ENCODE data around the gene PRICKLE4.
A peak's percentile ranks its signal among the peaks of the same experiment; 100 is the strongest.

The PRICKLE4 gene

DNA sequence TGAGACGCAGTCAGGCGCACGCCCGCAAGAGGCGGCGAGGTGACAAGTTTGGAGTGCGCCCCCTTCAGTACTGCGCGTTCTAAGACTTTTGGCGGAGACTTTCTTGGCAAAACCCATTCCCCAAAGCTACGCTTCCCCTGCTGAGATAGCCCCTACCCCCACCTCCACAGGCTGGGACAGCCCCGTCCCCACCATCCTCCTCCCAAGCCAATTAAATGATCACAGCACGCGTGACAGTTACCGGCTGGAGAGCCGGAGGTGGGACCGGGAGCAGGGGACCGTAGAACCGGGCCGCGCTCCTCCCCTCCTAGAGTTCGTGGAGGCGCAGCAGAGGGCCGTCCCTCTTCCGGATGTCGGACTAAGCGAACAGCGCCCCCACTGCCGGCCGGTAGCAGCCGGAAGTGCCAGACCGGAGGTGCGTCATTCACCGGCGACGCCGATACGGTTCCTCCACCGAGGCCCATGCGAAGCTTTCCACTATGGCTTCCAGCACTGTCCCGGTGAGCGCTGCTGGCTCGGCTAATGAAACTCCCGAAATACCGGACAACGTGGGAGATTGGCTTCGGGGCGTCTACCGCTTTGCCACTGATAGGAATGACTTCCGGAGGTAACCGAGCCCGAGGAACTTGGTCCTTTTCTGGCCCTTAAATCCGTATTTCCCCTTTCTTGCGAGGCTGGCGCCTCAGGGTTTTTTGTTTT is 6.8 kb downstream of the PRICKLE4 start, which contains the start of gene TOMM6:
TOMM6 (plus strand) TSS at position 476 of the 699 bp plus-strand sequence; CDS start at position 480, 4 bp downstream.
- peak within 1 kb of the TSS; percentile 90 for H3K27ac ChIP-seq (ENCODE audit: low read length)
- H2AFZ ChIP-seq (ENCODE audit: low read depth, low read length): peak within 1 kb of the TSS; percentile 80
- H3K4me1 ChIP-seq (ENCODE audit: insufficient read depth, low read length): peaks cover 32% of the 10 kb centered on the region
- H3K36me3 ChIP-seq (ENCODE audit: insufficient read depth, low read length): peaks cover 35% of the 10 kb centered on the region
- H3K79me2 ChIP-seq (ENCODE audit: insufficient read depth, low read length): peaks cover 42% of the 10 kb centered on the region
- no peaks in the 10 kb centered on the region for H3K9me3 ChIP-seq (ENCODE audit: insufficient read depth, low read length, severe bottlenecking)
- DNase-seq: peak; percentile 96
- H3K4me3 ChIP-seq (ENCODE audit: low read depth in 1 of 2, low read length in 2 of 2): peak within 1 kb of the TSS; percentile 85 to 99
- H3K27me3 ChIP-seq (ENCODE audit: insufficient read depth, low read length, poor library complexity): no peaks in the 10 kb centered on the region
- ATAC-seq (ENCODE audit: insufficient read depth, low read depth): peak; percentile 80
- H3K9ac ChIP-seq (ENCODE audit: low read depth, low read length): peak within 1 kb of the TSS; percentile 79
- peak within 1 kb of the TSS; percentile 90 for H3K4me2 ChIP-seq (ENCODE audit: insufficient read depth, low read length)
- TF ChIP-seq, protein P1, sequence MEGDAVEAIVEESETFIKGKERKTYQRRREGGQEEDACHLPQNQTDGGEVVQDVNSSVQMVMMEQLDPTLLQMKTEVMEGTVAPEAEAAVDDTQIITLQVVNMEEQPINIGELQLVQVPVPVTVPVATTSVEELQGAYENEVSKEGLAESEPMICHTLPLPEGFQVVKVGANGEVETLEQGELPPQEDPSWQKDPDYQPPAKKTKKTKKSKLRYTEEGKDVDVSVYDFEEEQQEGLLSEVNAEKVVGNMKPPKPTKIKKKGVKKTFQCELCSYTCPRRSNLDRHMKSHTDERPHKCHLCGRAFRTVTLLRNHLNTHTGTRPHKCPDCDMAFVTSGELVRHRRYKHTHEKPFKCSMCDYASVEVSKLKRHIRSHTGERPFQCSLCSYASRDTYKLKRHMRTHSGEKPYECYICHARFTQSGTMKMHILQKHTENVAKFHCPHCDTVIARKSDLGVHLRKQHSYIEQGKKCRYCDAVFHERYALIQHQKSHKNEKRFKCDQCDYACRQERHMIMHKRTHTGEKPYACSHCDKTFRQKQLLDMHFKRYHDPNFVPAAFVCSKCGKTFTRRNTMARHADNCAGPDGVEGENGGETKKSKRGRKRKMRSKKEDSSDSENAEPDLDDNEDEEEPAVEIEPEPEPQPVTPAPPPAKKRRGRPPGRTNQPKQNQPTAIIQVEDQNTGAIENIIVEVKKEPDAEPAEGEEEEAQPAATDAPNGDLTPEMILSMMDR (IDR thresholded peaks at IDR 0.05; ENCODE audit: borderline replicate concordance, extremely low read depth, low read length, poor library complexity, severe bottlenecking): peak; percentile 80
- no peak for TF ChIP-seq EZH2 (IDR thresholded peaks at IDR 0.05; ENCODE audit: borderline replicate concordance, low read depth, low read length, severe bottlenecking)
- H4K20me1 ChIP-seq (ENCODE audit: insufficient read depth, low read length): peaks cover 8% of the 10 kb centered on the region; the same call in 1 of the 2 replicates

DNA sequence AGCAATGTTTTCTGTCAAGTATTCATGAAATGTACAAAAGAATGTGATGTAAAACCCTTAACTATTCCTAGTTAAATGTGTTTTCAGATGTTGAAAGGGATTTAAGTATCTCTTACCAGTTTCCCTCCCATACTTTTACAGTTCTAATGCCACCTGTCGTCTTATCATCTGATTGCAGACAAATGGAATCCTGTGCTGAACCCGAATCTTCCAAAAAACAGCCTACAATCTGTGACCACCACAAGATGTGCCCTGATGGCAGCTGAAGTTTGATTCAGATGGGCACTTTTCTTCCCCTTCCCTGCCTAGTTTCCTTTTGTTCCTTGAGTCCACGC is 8.8 kb downstream of the PRICKLE4 start:
- ATAC-seq (ENCODE audit: insufficient read depth, low read depth): no peak
- Histone ChIP-seq H3K4me3 (ENCODE audit: low read depth in 1 of 2, low read length in 2 of 2) (peak overlapping the region in 1 of 2 experiments; percentile 85; a peak in 1 of 4 replicates), H2AFZ (ENCODE audit: low read depth, low read length) (no peak overlapping the region), H3K9ac (ENCODE audit: low read depth, low read length) (no peak overlapping the region), H3K4me1 (ENCODE audit: insufficient read depth, low read length) (peaks cover 32% of the 10 kb centered on the region), H3K9me3 (ENCODE audit: insufficient read depth, low read length, severe bottlenecking) (no peaks in the 10 kb centered on the region), H3K4me2 (ENCODE audit: insufficient read depth, low read length) (peak overlapping the region; percentile 90), H4K20me1 (ENCODE audit: insufficient read depth, low read length) (peaks cover 8% of the 10 kb centered on the region; the same call in 1 of the 2 replicates), H3K27me3 (ENCODE audit: insufficient read depth, low read length, poor library complexity) (no peaks in the 10 kb centered on the region), H3K79me2 (ENCODE audit: insufficient read depth, low read length) (peaks cover 42% of the 10 kb centered on the region), H3K27ac (ENCODE audit: low read length) (no peak overlapping the region), H3K36me3 (ENCODE audit: insufficient read depth, low read length) (peaks cover 45% of the 10 kb centered on the region)
- TF ChIP-seq, protein P1 (IDR thresholded peaks at IDR 0.05; ENCODE audit: borderline replicate concordance, extremely low read depth, low read length, poor library complexity, severe bottlenecking): no peak
- TF ChIP-seq EZH2 (IDR thresholded peaks at IDR 0.05; ENCODE audit: borderline replicate concordance, low read depth, low read length, severe bottlenecking): no peak
- no peak for DNase-seq

DNA sequence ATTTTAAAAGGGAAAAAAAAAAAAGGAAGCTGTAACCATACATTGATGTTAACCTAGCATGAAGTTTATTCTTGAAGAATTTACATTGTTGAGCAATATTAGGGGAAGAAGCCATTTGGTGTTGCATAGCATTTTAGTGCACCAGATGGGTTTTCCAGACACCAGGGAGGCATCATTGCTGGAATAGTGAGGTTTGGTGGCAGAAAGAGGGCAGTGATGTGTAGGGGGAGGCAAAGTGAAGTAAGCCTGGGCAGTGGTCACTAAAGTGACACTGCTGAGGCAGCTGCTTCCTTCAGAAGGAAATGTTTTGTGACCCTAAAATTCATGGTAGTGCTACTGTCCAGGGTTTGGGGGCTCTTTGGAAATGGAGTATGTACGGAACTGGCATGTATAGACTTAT is 9.5 kb downstream of the PRICKLE4 start:
- peaks cover 42% of the 10 kb centered on the region for H3K79me2 ChIP-seq (ENCODE audit: insufficient read depth, low read length)
- TF ChIP-seq, protein P1 (IDR thresholded peaks at IDR 0.05; ENCODE audit: borderline replicate concordance, extremely low read depth, low read length, poor library complexity, severe bottlenecking): no peak
- TF ChIP-seq EZH2 (IDR thresholded peaks at IDR 0.05; ENCODE audit: borderline replicate concordance, low read depth, low read length, severe bottlenecking): no peak
- H3K4me2 ChIP-seq (ENCODE audit: insufficient read depth, low read length): peak overlapping the region; percentile 35; the same call in 1 of the 2 replicates
- ATAC-seq (ENCODE audit: insufficient read depth, low read depth) (no peak), DNase-seq (no peak)
- H3K4me3 ChIP-seq (ENCODE audit: low read depth in 1 of 2, low read length in 2 of 2): no peak overlapping the region
- peaks cover 8% of the 10 kb centered on the region; the same call in 1 of the 2 replicates for H4K20me1 ChIP-seq (ENCODE audit: insufficient read depth, low read length)
- peaks cover 32% of the 10 kb centered on the region for H3K4me1 ChIP-seq (ENCODE audit: insufficient read depth, low read length)
- H3K27ac ChIP-seq (ENCODE audit: low read length): no peak overlapping the region
- H3K36me3 ChIP-seq (ENCODE audit: insufficient read depth, low read length): peaks cover 51% of the 10 kb centered on the region
- H3K27me3 ChIP-seq (ENCODE audit: insufficient read depth, low read length, poor library complexity): no peaks in the 10 kb centered on the region
- no peak overlapping the region for H2AFZ ChIP-seq (ENCODE audit: low read depth, low read length)
- no peaks in the 10 kb centered on the region for H3K9me3 ChIP-seq (ENCODE audit: insufficient read depth, low read length, severe bottlenecking)
- no peak overlapping the region for H3K9ac ChIP-seq (ENCODE audit: low read depth, low read length)

Data from DND-41 (cell line).